PC-3 (cell line): ENCODE data around the gene DAAM2. TPM values are rescaled to one million over a fixed set of nuclear protein-coding genes. Genes with fewer than 3 reads are reported as not detected.

ENCODE experiments used
- ATAC-seq: fragments of 200-7000 bp; cut with Tn5 transposase; 2 replicates; pipeline ENCODE4 v1.9.1; 2020; ENCODE audit warnings: mild to moderate bottlenecking, moderate library complexity
- BruUV-seq: library from RNA; stranded (reverse); fragments of 400-500 nt; replicated peaks from 2 replicates; lab custom pipeline; 2021; lab: Mats Ljungman, UMichigan
- CTCF ChIA-PET: fragments of 300-600 bp; sonication (Branson Sonifier 250); formaldehyde crosslinking; loops from one replicate; lab custom pipeline; 2022; ENCODE audit warnings: antibody characterized with exemption; lab: Charles Lee
- POLR2A ChIA-PET: fragments of 300-600 bp; sonication (Branson Sonifier 250); formaldehyde crosslinking; loops from one replicate; lab custom pipeline; 2022; ENCODE audit warnings: antibody characterized with exemption; ENCODE audit not compliant: unreplicated experiment; lab: Charles Lee
- DNase-seq: peaks from one replicate; pipeline ENCODE4 v3.0.0-alpha.2; 2015
- H2AFZ ChIP-seq: fragments of 300-600 bp; sonication (generic); 2 replicates; pipeline ENCODE4 v1.6.0; 2016; ENCODE audit warnings: antibody characterized with exemption, low read length
- H3F3A ChIP-seq: fragments of 300-600 bp; sonication (generic); one replicate; pipeline ENCODE4 v1.6.0; 2017; ENCODE audit warnings: antibody characterized with exemption, low read length, control low read depth, mild to moderate bottlenecking; ENCODE audit not compliant: unreplicated experiment
- H3K27ac ChIP-seq: fragments of 300-600 bp; sonication (generic); 2 replicates; pipeline ENCODE4 v1.5.1; 2016; ENCODE audit warnings: mild to moderate bottlenecking, low read length
- H3K27me3 ChIP-seq: fragments of 300-600 bp; sonication (generic); 2 replicates; pipeline ENCODE4 v1.6.1; 2016; ENCODE audit warnings: low read length, mixed read lengths
- H3K36me3 ChIP-seq: fragments of 300-600 bp; sonication (generic); 2 replicates; pipeline ENCODE4 v1.6.1; 2016; ENCODE audit warnings: low read depth, mixed run types, low read length, mixed read lengths
- H3K4me1 ChIP-seq: fragments of 300-600 bp; sonication (generic); 2 replicates; pipeline ENCODE4 v1.5.1; 2016; ENCODE audit warnings: low read length; ENCODE audit not compliant: insufficient read depth
- H3K4me2 ChIP-seq: fragments of 300-600 bp; sonication (generic); 2 replicates; pipeline ENCODE4 v1.6.0; 2016; ENCODE audit warnings: low read length
- H3K4me3 ChIP-seq: fragments of 300-600 bp; sonication (generic); 2 replicates; pipeline ENCODE4 v1.5.1; 2016; ENCODE audit warnings: mild to moderate bottlenecking, low read length, mixed read lengths
- H3K79me2 ChIP-seq: fragments of 300-600 bp; sonication (generic); 2 replicates; pipeline ENCODE4 v1.6.1; 2017; ENCODE audit warnings: low read length, mixed read lengths
- H3K9ac ChIP-seq: fragments of 300-600 bp; sonication (generic); 2 replicates; pipeline ENCODE4 v1.6.0; 2016; ENCODE audit warnings: mild to moderate bottlenecking, low read length
- H3K9me2 ChIP-seq: fragments of 300-600 bp; sonication (generic); replicated peaks from 2 replicates; pipeline ENCODE4 v1.6.1; 2016; ENCODE audit warnings: mixed run types, low read length, mixed read lengths
- H3K9me3 ChIP-seq: fragments of 300-600 bp; sonication (generic); 2 replicates; pipeline ENCODE4 v1.6.1; 2016; ENCODE audit warnings: low read length, mixed read lengths
- H4K20me1 ChIP-seq: fragments of 300-600 bp; sonication (generic); 2 replicates; pipeline ENCODE4 v1.6.1; 2016; ENCODE audit warnings: low read length, mixed read lengths
- CTCF ChIP-seq: fragments of 300-600 bp; sonication (generic); conservative IDR thresholded peaks from 2 replicates; pipeline ENCODE4 v1.5.1; 2017; ENCODE audit warnings: antibody characterized with exemption, low read depth, mild to moderate bottlenecking, low read length
- EZH2 ChIP-seq: fragments of 300-600 bp; sonication (generic); IDR thresholded peaks from one replicate; pipeline ENCODE4 v1.6.1; 2017; ENCODE audit warnings: antibody characterized with exemption, mild to moderate bottlenecking, low read length; ENCODE audit not compliant: unreplicated experiment
- EZH2phosphoT487 ChIP-seq: fragments of 300-600 bp; sonication (generic); IDR thresholded peaks from 2 replicates; pipeline ENCODE4 v1.6.1; 2018; ENCODE audit warnings: mild to moderate bottlenecking, antibody characterized with exemption, low read length, borderline replicate concordance
- intact Hi-C: fragments of 100-400 bp; cut with micrococcal nuclease; formaldehyde crosslinking; loops from 2 replicates; pipeline ENCODE4 v1.9.0; 2023
- total RNA-seq: library from RNA; depleted of rRNA; stranded (reverse); fragments of >200 nt; gene quantifications from 2 replicates; pipeline ENCODE4 v1.2.3, GENCODE V29; 2014

The DAAM2 gene
- total RNA-seq, 1 experiment from 2014 or later: not detected

GRCh38 chr6:39794231-39794630 lies 2.1 kb downstream of the DAAM2 start:
- Histone ChIP-seq H3K36me3 (no peaks in the 10 kb centered on the region), H3K9me2 (no peaks in the 10 kb centered on the region), H3K79me2 (no peaks in the 10 kb centered on the region), H3K27ac (no peak overlapping the region), H3K9me3 (no peaks in the 10 kb centered on the region), H4K20me1 (no peaks in the 10 kb centered on the region), H3K4me1 (no peaks in the 10 kb centered on the region), H3K4me2 (no peak overlapping the region), H3F3A (no peaks in the 10 kb centered on the region), H2AFZ (no peak overlapping the region), H3K4me3 (no peak overlapping the region), H3K27me3 (peaks cover 62% of the 10 kb centered on the region), H3K9ac (no peak overlapping the region)
- ChIA-PET CTCF (no interaction called here), POLR2A (no interaction called here)
- intact Hi-C loops: no loop called here
- DNase-seq (no peak), ATAC-seq (no peak)
- TF ChIP-seq EZH2phosphoT487: no peak
- no peak for TF ChIP-seq EZH2
- TF ChIP-seq CTCF: no peak
- no TSS peak for BruUV-seq

DNA sequence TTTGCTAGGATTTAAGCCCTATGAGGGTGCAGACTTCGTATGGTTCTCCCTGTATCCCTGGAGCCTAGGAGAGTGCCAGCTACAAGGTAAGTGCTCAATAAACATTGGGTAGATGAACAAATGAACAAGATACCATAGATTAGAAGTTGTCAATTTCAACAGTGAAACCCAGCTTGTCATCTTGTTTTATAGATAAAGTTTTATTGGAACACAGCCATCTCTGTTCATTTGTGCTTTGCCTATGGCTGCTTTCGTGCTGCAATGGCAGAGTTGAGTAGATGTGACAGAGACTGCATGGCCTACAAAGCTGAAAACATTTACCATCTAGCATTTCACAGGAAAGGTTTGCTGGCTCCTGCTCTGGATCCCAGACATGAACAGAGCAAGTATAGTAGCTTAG lies 5.6 kb downstream of the DAAM2 start:
- DNase-seq (no peak), ATAC-seq (no peak)
- no peaks in the 10 kb centered on the region for H3K4me1 ChIP-seq
- peaks cover 78% of the 10 kb centered on the region for H3K27me3 ChIP-seq
- no peak overlapping the region for H3K4me3 ChIP-seq
- H3K9me3 ChIP-seq: no peaks in the 10 kb centered on the region
- no peaks in the 10 kb centered on the region for H4K20me1 ChIP-seq
- no peak overlapping the region for H3K9ac ChIP-seq
- no peak overlapping the region for H3K4me2 ChIP-seq
- no peak overlapping the region for H3K27ac ChIP-seq
- H3K79me2 ChIP-seq: no peaks in the 10 kb centered on the region
- intact Hi-C loops: no loop called here
- BruUV-seq: no TSS peak
- no peak overlapping the region for H2AFZ ChIP-seq
- H3K36me3 ChIP-seq: no peaks in the 10 kb centered on the region
- ChIA-PET POLR2A (no interaction called here), CTCF (no interaction called here)
- TF ChIP-seq CTCF: no peak
- TF ChIP-seq EZH2: no peak
- no peaks in the 10 kb centered on the region for H3K9me2 ChIP-seq
- H3F3A ChIP-seq: no peaks in the 10 kb centered on the region

DNA sequence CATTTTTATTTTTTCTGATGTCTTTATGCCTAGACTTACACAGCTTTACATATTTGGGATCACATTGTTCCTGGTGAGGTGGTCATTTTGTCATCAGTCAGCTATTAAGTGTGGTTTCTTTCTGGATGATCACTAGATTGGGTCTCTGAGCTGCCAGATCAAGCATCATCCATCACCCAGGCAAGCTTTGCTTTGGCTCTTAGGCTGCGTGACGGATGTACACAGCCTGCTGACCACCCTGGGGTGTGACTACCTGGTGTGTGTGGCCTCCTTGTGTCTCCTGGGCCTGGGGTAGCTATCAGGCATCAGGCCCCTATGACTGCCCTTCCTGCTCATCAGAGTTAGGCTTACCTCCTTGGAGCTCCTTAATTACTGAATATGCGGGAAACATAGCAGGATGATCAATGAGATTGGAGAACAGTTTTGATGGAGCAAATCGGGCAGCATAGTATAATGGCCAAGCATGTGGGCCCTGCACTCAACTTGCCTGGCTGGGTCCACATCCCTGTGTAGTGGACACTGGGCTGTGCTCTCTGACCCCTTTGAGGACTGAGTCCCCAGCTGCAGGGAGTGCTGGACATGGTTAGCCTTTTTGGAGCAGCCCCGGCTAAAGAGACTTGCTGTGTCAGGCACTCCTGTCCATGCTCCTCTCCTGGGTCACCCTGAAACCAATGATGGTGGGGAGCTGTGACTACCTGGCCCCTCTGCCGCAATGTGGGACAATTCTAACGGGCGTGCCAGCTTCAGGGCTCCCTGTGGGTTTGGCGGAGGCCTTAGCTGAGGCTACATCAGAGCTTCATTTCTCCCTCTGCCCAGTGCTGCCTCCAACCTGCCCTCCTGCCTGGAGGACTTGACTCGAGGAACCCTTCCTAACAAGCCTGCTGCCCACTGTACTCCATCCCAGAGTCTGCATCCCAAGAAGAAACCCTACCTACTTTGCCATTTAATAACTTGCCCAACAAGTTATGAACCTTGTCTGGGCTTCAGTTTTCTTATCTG lies 8.2 kb downstream of the DAAM2 start:
- Histone ChIP-seq H3K9me2 (no peaks in the 10 kb centered on the region), H3K36me3 (no peaks in the 10 kb centered on the region), H3K27me3 (peaks cover 62% of the 10 kb centered on the region), H2AFZ (no peak overlapping the region), H3K4me1 (peaks cover 3% of the 10 kb centered on the region; the same call in 1 of the 2 replicates), H3K4me3 (no peak overlapping the region), H3K27ac (no peak overlapping the region), H3K4me2 (no peak overlapping the region), H3K9ac (no peak overlapping the region), H3K9me3 (no peaks in the 10 kb centered on the region), H4K20me1 (no peaks in the 10 kb centered on the region), H3F3A (no peaks in the 10 kb centered on the region), H3K79me2 (no peaks in the 10 kb centered on the region)
- intact Hi-C loops: no loop called here
- no TSS peak for BruUV-seq
- no peak for TF ChIP-seq EZH2
- TF ChIP-seq CTCF: no peak
- no peak for TF ChIP-seq EZH2phosphoT487
- POLR2A ChIA-PET: no interaction called here
- CTCF ChIA-PET: no interaction called here
- DNase-seq: no peak
- ATAC-seq: no peak
